GM12873 (cell line): ENCODE data around the gene NMNAT3.

ENCODE experiments used
- CTCF ChIP-seq: IDR thresholded peaks from 2 replicates; pipeline ENCODE4 v1.5.1; 2012; ENCODE audit warnings: low read depth, mild to moderate bottlenecking, moderate library complexity, low read length, control low read depth; ENCODE audit not compliant: insufficient read depth; ENCODE audit errors: missing control alignments

The NMNAT3 gene

GRCh38 chr3:139653582-139653981, 24.2 kb downstream of the NMNAT3 start:
- TF ChIP-seq CTCF: no peak

- no peak for TF ChIP-seq CTCF
These were observed 25.2 kb downstream of the NMNAT3 start for GRCh38 chr3:139652561-139652960.

- no peak for TF ChIP-seq CTCF
These were observed 29.8 kb downstream of the NMNAT3 start for GRCh38 chr3:139647866-139648435.

GRCh38 chr3:139646512-139646911, 31.3 kb downstream of the NMNAT3 start:
- no peak for TF ChIP-seq CTCF

GRCh38 chr3:139642996-139643395, 34.8 kb downstream of the NMNAT3 start:
- no peak for TF ChIP-seq CTCF

GRCh38 chr3:139640456-139640855, 37.3 kb downstream of the NMNAT3 start:
- no peak for TF ChIP-seq CTCF

- TF ChIP-seq CTCF: no peak
These were observed 38.1 kb downstream of the NMNAT3 start for GRCh38 chr3:139639662-139640061.
